Uterus (tissue), 2 donors: Measurements from ENCODE around the gene MAGI2.

Experiments used
- CTCF ChIP-seq, 4 experiments: fragments of 200-600 bp in 2 of 4; fragments of 450-650 bp in 2 of 4; sonication (generic) in 2 of 4; IDR thresholded peaks; one replicate each; pipeline ENCODE4 v1.5.1; 2016 to 2019; ENCODE audit warnings: antibody characterized with exemption in 4 of 4, mild to moderate bottlenecking in 2 of 4, moderate library complexity in 1 of 4
- POLR2A ChIP-seq, 2 donors: fragments of 450-650 bp; IDR thresholded peaks; one replicate each; pipeline ENCODE4 v1.6.1; 2016; ENCODE audit warnings: antibody characterized with exemption in 2 of 2, mild to moderate bottlenecking in 1 of 2, moderate library complexity in 1 of 2

GRCh38 chr7:79180533-79180932, 272.9 kb downstream of the MAGI2 start:
- TF ChIP-seq CTCF (IDR thresholded peaks at IDR 0.05) (no peak), POLR2A (IDR thresholded peaks at IDR 0.05) (no peak)
